OCI-LY1 (cell line): ENCODE results near the gene UGT2A3.

Experiments
- H2AFZ ChIP-seq: fragments of 200-600 bp; sonication (generic), shearing (Covaris generic); 2 replicates; pipeline ENCODE4 v1.6.0; 2014; ENCODE audit warnings: antibody characterized with exemption, mild to moderate bottlenecking, low read length
- H3F3A ChIP-seq: fragments of 200-600 bp; sonication (generic), shearing (Covaris generic); 2 replicates; pipeline ENCODE4 v1.6.0; 2014; ENCODE audit warnings: mild to moderate bottlenecking, antibody characterized with exemption, low read length, moderate library complexity; ENCODE audit not compliant: insufficient read depth
- H3K27ac ChIP-seq: fragments of 200-600 bp; sonication (generic); 2 replicates; pipeline ENCODE4 v1.5.1; 2014; ENCODE audit warnings: low read length, mixed run types, mild to moderate bottlenecking, low read depth; ENCODE audit not compliant: poor library complexity, severe bottlenecking
- H3K27me3 ChIP-seq: fragments of 200-600 bp; sonication (generic); 2 replicates; pipeline ENCODE4 v1.6.0; 2014; ENCODE audit warnings: antibody characterized with exemption, mild to moderate bottlenecking, low read length, moderate library complexity; ENCODE audit not compliant: insufficient read depth
- H3K36me3 ChIP-seq: fragments of 200-600 bp; sonication (generic); 2 replicates; pipeline ENCODE4 v1.6.1; 2014; ENCODE audit warnings: mild to moderate bottlenecking, antibody characterized with exemption, low read length, moderate library complexity, mixed read lengths; ENCODE audit not compliant: insufficient read depth
- H3K4me1 ChIP-seq: fragments of 200-600 bp; sonication (generic); 2 replicates; pipeline ENCODE4 v1.5.1; 2014; ENCODE audit warnings: mild to moderate bottlenecking, low read length, moderate library complexity; ENCODE audit not compliant: insufficient read depth, severe bottlenecking
- H3K4me2 ChIP-seq: fragments of 200-600 bp; sonication (generic), shearing (Covaris generic); 2 replicates; pipeline ENCODE4 v1.6.1; 2014; ENCODE audit warnings: low read length
- H3K4me3 ChIP-seq: fragments of 200-600 bp; sonication (generic); 2 replicates; pipeline ENCODE4 v1.5.1; 2014; ENCODE audit warnings: low read length, low read depth, mild to moderate bottlenecking, mixed read lengths; ENCODE audit not compliant: poor library complexity, severe bottlenecking
- H3K79me2 ChIP-seq: fragments of 200-600 bp; shearing (Covaris generic); 2 replicates; pipeline ENCODE4 v1.6.1; 2016; ENCODE audit warnings: mixed run types, low read length, mixed read lengths; ENCODE audit not compliant: insufficient read depth
- H3K9ac ChIP-seq: fragments of 200-600 bp; sonication (generic), shearing (Covaris generic); 2 replicates; pipeline ENCODE4 v1.6.1; 2014; ENCODE audit warnings: mild to moderate bottlenecking, low read length, mixed read lengths
- H3K9me2 ChIP-seq: fragments of 200-600 bp; sonication (generic), shearing (Covaris generic); 2 replicates; pipeline ENCODE4 v1.6.1; 2014; ENCODE audit warnings: low read depth, mild to moderate bottlenecking, low read length, mixed read lengths
- H3K9me3 ChIP-seq: fragments of 200-600 bp; shearing (Covaris generic); 2 replicates; pipeline ENCODE4 v1.6.1; 2014; ENCODE audit warnings: low read length, mixed read lengths
- H4K20me1 ChIP-seq: fragments of 200-600 bp; sonication (generic), shearing (Covaris generic); 2 replicates; pipeline ENCODE4 v1.6.0; 2016; ENCODE audit warnings: mild to moderate bottlenecking, low read length; ENCODE audit not compliant: insufficient read depth
- CTCF ChIP-seq: fragments of 200-600 bp; sonication (generic), shearing (Covaris generic); IDR thresholded peaks from 2 replicates; pipeline ENCODE4 v1.5.1; 2017; ENCODE audit warnings: mild to moderate bottlenecking, antibody characterized with exemption, low read length, moderate library complexity, mixed read lengths
- EZH2 ChIP-seq: fragments of 200-600 bp; sonication (generic), shearing (Covaris generic); IDR thresholded peaks from 2 replicates; pipeline ENCODE4 v1.8.0; 2017; ENCODE audit warnings: borderline replicate concordance, mixed run types, mild to moderate bottlenecking, antibody characterized with exemption, low read length, moderate library complexity, mixed read lengths

Gene UGT2A3

GRCh38 chr4:68951078-68951805 lies at the start of gene UGT2A3:
Gene UGT2A3 (minus strand): TSS chr4:68951804. CDS start chr4:68951760, 44 bp downstream.
- H3K9me2 ChIP-seq, result no peaks in the 10 kb centered on the region

DNA sequence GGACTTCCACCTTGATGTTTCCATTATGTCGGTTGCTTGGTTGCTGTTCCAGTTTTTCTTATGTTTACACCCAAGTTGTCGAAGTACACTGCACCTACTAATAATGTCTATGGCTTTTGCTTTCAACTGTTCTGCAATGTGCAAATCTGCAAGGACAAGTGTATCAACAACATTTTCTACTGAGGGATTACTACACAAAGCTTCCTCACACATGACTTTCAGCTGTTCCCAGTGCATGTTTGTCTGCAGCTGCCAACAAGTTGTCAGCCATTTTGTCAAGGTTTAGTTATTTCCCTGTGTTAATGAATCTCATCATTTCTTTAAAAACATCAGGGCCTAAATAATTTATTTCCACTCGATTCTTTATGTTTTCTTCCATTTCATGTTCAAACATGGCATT lies 45.4 kb upstream of the UGT2A3 start:
- no peak overlapping the region for H2AFZ ChIP-seq
- no peaks in the 10 kb centered on the region for H3K27me3 ChIP-seq
- H4K20me1 ChIP-seq, result no peaks in the 10 kb centered on the region
- no peak overlapping the region for H3K4me3 ChIP-seq
- no peaks in the 10 kb centered on the region for H3K79me2 ChIP-seq
- H3F3A ChIP-seq, result no peaks in the 10 kb centered on the region
- no peak overlapping the region for H3K4me2 ChIP-seq
- no peak for TF ChIP-seq EZH2
- TF ChIP-seq CTCF, result no peak
- no peak overlapping the region for H3K27ac ChIP-seq
- no peak overlapping the region for H3K9ac ChIP-seq
- no peaks in the 10 kb centered on the region for H3K4me1 ChIP-seq
- no peaks in the 10 kb centered on the region for H3K36me3 ChIP-seq
- no peaks in the 10 kb centered on the region for H3K9me3 ChIP-seq
- H3K9me2 ChIP-seq, result no peaks in the 10 kb centered on the region

More at GRCh38 chr4:68951078-68951805, at the start of gene UGT2A3:
- Histone ChIP-seq H3K9me3 (no peaks in the 10 kb centered on the region), H3K27ac (no peak within 1 kb of the TSS), H3K4me2 (no peak within 1 kb of the TSS), H2AFZ (no peak within 1 kb of the TSS), H3F3A (no peaks in the 10 kb centered on the region), H4K20me1 (no peaks in the 10 kb centered on the region), H3K4me3 (no peak within 1 kb of the TSS), H3K9ac (no peak within 1 kb of the TSS), H3K79me2 (no peaks in the 10 kb centered on the region), H3K27me3 (no peaks in the 10 kb centered on the region), H3K36me3 (no peaks in the 10 kb centered on the region), H3K4me1 (no peaks in the 10 kb centered on the region)
- no peak for TF ChIP-seq EZH2
- TF ChIP-seq CTCF, result no peak

GRCh38 chr4:68995292-68995691 lies 43.7 kb upstream of the UGT2A3 start:
- Histone ChIP-seq H3K79me2 (no peaks in the 10 kb centered on the region), H3K9ac (no peak overlapping the region), H3K36me3 (no peaks in the 10 kb centered on the region), H3K4me3 (no peak overlapping the region), H4K20me1 (no peaks in the 10 kb centered on the region), H3K27me3 (no peaks in the 10 kb centered on the region), H3K4me1 (no peaks in the 10 kb centered on the region), H3F3A (no peaks in the 10 kb centered on the region), H3K27ac (no peak overlapping the region), H3K9me2 (no peaks in the 10 kb centered on the region), H3K4me2 (no peak overlapping the region), H3K9me3 (no peaks in the 10 kb centered on the region), H2AFZ (no peak overlapping the region)
- TF ChIP-seq EZH2, result no peak
- TF ChIP-seq CTCF, result no peak
